GM23338 (cell line): Measurements from ENCODE around the gene BEST2. TPM values are rescaled to one million over a fixed set of nuclear protein-coding genes. Genes with fewer than 3 reads are reported as not detected.
A peak's percentile ranks its signal among the peaks of the same experiment; 100 is the strongest.

ENCODE experiments used
- ATAC-seq: fragments of 200-7000 bp; cut with Tn5 transposase; 3 replicates; pipeline ENCODE4 v1.9.1; 2020
- DNase-seq: peaks from one replicate; pipeline ENCODE4 v3.0.0-alpha.2; 2015; ENCODE audit warnings: low spot score
- H2AFZ ChIP-seq: fragments of 200-600 bp; sonication (generic); 2 replicates; pipeline ENCODE4 v1.8.0; 2016; ENCODE audit warnings: antibody characterized with exemption, mild to moderate bottlenecking, moderate library complexity
- H3F3A ChIP-seq: fragments of 200-600 bp; sonication (generic); replicated peaks from 2 replicates; pipeline ENCODE4 v1.8.0; 2017; ENCODE audit warnings: antibody characterized with exemption, mixed run types, low read depth
- H3K27ac ChIP-seq: fragments of 200-600 bp; sonication (generic); 2 replicates; pipeline ENCODE4 v1.6.1; 2016; ENCODE audit warnings: low read depth
- H3K27me3 ChIP-seq: fragments of 200-600 bp; sonication (generic); 2 replicates; pipeline ENCODE4 v1.8.0; 2016; ENCODE audit warnings: mild to moderate bottlenecking, mixed run types, moderate library complexity; ENCODE audit not compliant: insufficient read depth
- H3K36me3 ChIP-seq: fragments of 200-600 bp; sonication (generic); 2 replicates; pipeline ENCODE4 v1.8.0; 2016; ENCODE audit warnings: mild to moderate bottlenecking; ENCODE audit not compliant: insufficient read depth
- H3K4me1 ChIP-seq: fragments of 200-600 bp; sonication (generic); 2 replicates; pipeline ENCODE4 v1.8.0; 2016; ENCODE audit warnings: mild to moderate bottlenecking, moderate library complexity; ENCODE audit not compliant: insufficient read depth
- H3K4me2 ChIP-seq: fragments of 200-600 bp; sonication (generic); 2 replicates; pipeline ENCODE4 v1.7.1; 2017; ENCODE audit warnings: mixed run types
- H3K4me3 ChIP-seq: fragments of 200-600 bp; sonication (generic); 2 replicates; pipeline ENCODE4 v1.6.1; 2016; ENCODE audit warnings: mixed run types
- H3K79me2 ChIP-seq: fragments of 200-600 bp; sonication (generic); replicated peaks from 2 replicates; pipeline ENCODE4 v1.8.0; 2017; ENCODE audit warnings: mild to moderate bottlenecking; ENCODE audit not compliant: insufficient read depth
- H3K9me2 ChIP-seq: fragments of 200-600 bp; sonication (generic); 2 replicates; pipeline ENCODE4 v1.8.0; 2017; ENCODE audit not compliant: insufficient read depth
- H4K20me1 ChIP-seq: fragments of 200-600 bp; sonication (generic); replicated peaks from 2 replicates; pipeline ENCODE4 v1.8.0; 2017; ENCODE audit warnings: mild to moderate bottlenecking; ENCODE audit not compliant: insufficient read depth
- H3K27ac Mint-ChIP-seq: 2 replicates; pipeline ENCODE4 v1.8.0; 2020; ENCODE audit warnings: inconsistent platforms, mild to moderate bottlenecking, moderate library complexity, mixed read lengths
- H3K27me3 Mint-ChIP-seq: 3 replicates; pipeline ENCODE4 v1.8.0; 2022; ENCODE audit warnings: low read depth, mild to moderate bottlenecking, moderate library complexity, mixed read lengths, inconsistent platforms; ENCODE audit not compliant: insufficient read depth, poor library complexity
- H3K36me3 Mint-ChIP-seq: 3 replicates; pipeline ENCODE4 v1.8.0; 2021; ENCODE audit warnings: low read depth, mild to moderate bottlenecking, inconsistent platforms, moderate library complexity, mixed read lengths
- H3K4me1 Mint-ChIP-seq: 3 replicates; pipeline ENCODE4 v1.8.0; 2020; ENCODE audit warnings: mild to moderate bottlenecking, inconsistent platforms, mixed read lengths
- H3K4me3 Mint-ChIP-seq: 3 replicates; pipeline ENCODE4 v1.8.0; 2021; ENCODE audit warnings: moderate library complexity, mild to moderate bottlenecking, inconsistent platforms, mixed read lengths
- H3K9me3 Mint-ChIP-seq: 3 replicates; pipeline ENCODE4 v1.8.0; 2020; ENCODE audit warnings: moderate library complexity, mild to moderate bottlenecking, inconsistent platforms, mixed read lengths
- CREB1 ChIP-seq: fragments of 250-450 bp; sonication (Bioruptor Pico); IDR thresholded peaks from 2 replicates; pipeline ENCODE4 v1.5.0; 2020; ENCODE audit warnings: low read depth, mild to moderate bottlenecking, moderate library complexity
- CTCF ChIP-seq, 2 experiments: fragments of 200-600 bp in 1 of 2; sonication (generic) in 1 of 2; conservative IDR thresholded peaks; 2 replicates each; pipeline versions ENCODE4 v1.5.1 to v1.6.1; 2016 to 2017; ENCODE audit warnings: antibody characterized with exemption in 2 of 2, low read depth in 2 of 2, mild to moderate bottlenecking in 2 of 2, moderate library complexity in 1 of 2
- ETS1 ChIP-seq: IDR thresholded peaks from 2 replicates; pipeline ENCODE4 v1.6.1; 2016; ENCODE audit warnings: antibody characterized with exemption
- NANOG ChIP-seq: IDR thresholded peaks from 2 replicates; pipeline ENCODE4 v1.6.1; 2016; ENCODE audit warnings: antibody characterized with exemption, borderline replicate concordance
- STAT1 ChIP-seq: IDR thresholded peaks from one replicate; pipeline ENCODE4 v1.6.1; 2016; ENCODE audit warnings: antibody characterized with exemption; ENCODE audit not compliant: unreplicated experiment
- ZNF331 ChIP-seq: fragments of 250-450 bp; sonication (Bioruptor Pico); IDR thresholded peaks from 2 replicates; pipeline ENCODE4 v1.5.0; 2020; ENCODE audit warnings: low read depth, mild to moderate bottlenecking, moderate library complexity
- long read RNA-seq: library from polyadenylated mRNA; unstranded; transcript quantifications from one replicate; pipeline ENCODE4 v2.0.0, GENCODE V29; 2020; ENCODE audit not compliant: unreplicated experiment
- polyA plus RNA-seq: library from polyadenylated mRNA; unstranded; fragments of >200 nt; fragmentation: Nextera tagmentation; extraction: Ambion mirVana; gene quantifications from 2 replicates; pipeline ENCODE4 v1.2.1, GENCODE V29; 2016
- total RNA-seq: library from RNA; depleted of rRNA; stranded (reverse); fragments of >200 nt; shearing (Covaris generic); gene quantifications from 2 replicates; pipeline ENCODE4 v1.2.3, GENCODE V29; 2014; rRNA removed

The BEST2 gene
- 7.5 and 10.4 TPM in 2 replicates for total RNA-seq
- polyA plus RNA-seq, result 1.2 and 1.3 TPM in 2 replicates
- long read RNA-seq, partial matches to known transcripts, result 1 of 6 reads
- long read RNA-seq, other reads (novel, unspliced or antisense), result 1 of 6 reads

GRCh38 chr19:12751635-12752034 lies at the start of gene BEST2:
Gene BEST2, plus strand, starts transcription at chr19:12751791. Its CDS starts 802 bp downstream, at chr19:12752593.
- Mint-ChIP-seq H3K36me3 (peaks cover 17% of the 10 kb centered on the region), H3K27me3 (peaks cover 23% of the 10 kb centered on the region), H3K4me1 (peaks cover 14% of the 10 kb centered on the region; the same call in 2 of the 3 replicates), H3K27ac (no peak within 1 kb of the TSS), H3K4me3 (peak within 1 kb of the TSS; percentile 66), H3K9me3 (no peaks in the 10 kb centered on the region)
- Histone ChIP-seq H3K27me3 (peaks cover 11% of the 10 kb centered on the region; the same call in 1 of the 2 replicates), H3K4me3 (peak within 1 kb of the TSS; percentile 70), H3K9me2 (no peaks in the 10 kb centered on the region), H3K4me1 (no peaks in the 10 kb centered on the region; the same call in 1 of the 2 replicates), H4K20me1 (no peaks in the 10 kb centered on the region; the same call in 1 of the 2 replicates), H2AFZ (peak within 1 kb of the TSS; percentile 86), H3K4me2 (peak within 1 kb of the TSS; percentile 89), H3K36me3 (no peaks in the 10 kb centered on the region), H3F3A (no peaks in the 10 kb centered on the region), H3K27ac (no peak within 1 kb of the TSS), H3K79me2 (no peaks in the 10 kb centered on the region)
- DNase-seq (peak; percentile 83), ATAC-seq (peak; percentile 71)
- TF ChIP-seq NANOG (no peak), STAT1 (no peak), ETS1 (no peak), ZNF331 (no peak)

- H3K36me3 Mint-ChIP-seq, result peaks cover 84% of the 10 kb centered on the region
- H3K4me2 ChIP-seq, result no peak overlapping the region
- H3K9me2 ChIP-seq, result no peaks in the 10 kb centered on the region
- H2AFZ ChIP-seq, result no peak overlapping the region
- no peaks in the 10 kb centered on the region for H3K27me3 ChIP-seq
- peak; percentile 94 for DNase-seq
- ATAC-seq, result peak; percentile 95
- peaks cover 22% of the 10 kb centered on the region for H4K20me1 ChIP-seq
- peaks cover 58% of the 10 kb centered on the region for H3K36me3 ChIP-seq
- TF ChIP-seq ZNF331 (no peak), CREB1 (CRISPR knock-in tag) (0 out of 2 replicates have a peak, but pooled peaks have one; percentile 8), CTCF (conservative IDR thresholded peaks at IDR 0.05; ENCODE audit: low read depth in 2 of 2) (0 out of 4 replicates have a peak, but pooled peaks of 1 of the 2 experiments have one; percentile 7)
- H3K9me3 Mint-ChIP-seq, result no peaks in the 10 kb centered on the region; the same call in 2 of the 3 replicates
- no peak overlapping the region for H3K4me3 ChIP-seq
- H3F3A ChIP-seq, result peaks cover 56% of the 10 kb centered on the region
- peaks cover 21% of the 10 kb centered on the region for H3K27me3 Mint-ChIP-seq
- H3K27ac Mint-ChIP-seq, result peak overlapping the region; percentile 90
- peak overlapping the region; percentile 39; the same call in 2 of the 3 replicates for H3K4me3 Mint-ChIP-seq
- H3K27ac ChIP-seq, result no peak overlapping the region; the same call in 1 of the 2 replicates
- no peaks in the 10 kb centered on the region for H3K4me1 ChIP-seq
- peaks cover 4% of the 10 kb centered on the region; the same call in 1 of the 2 replicates for H3K79me2 ChIP-seq
- peaks cover 12% of the 10 kb centered on the region for H3K4me1 Mint-ChIP-seq
These were observed 48.5 kb upstream of the BEST2 start for GRCh38 chr19:12703046-12703445.
